GM12865 (cell line): ENCODE results near the gene SSMEM1.
"Not testable (repeated sequence)": the region's sequence is repeated elsewhere in the genome, so short reads cannot be mapped to it uniquely, and the experiment has no call there.

Source experiments
- DNase-seq: peaks from one replicate; pipeline ENCODE4 v3.0.0; 2010; ENCODE audit warnings: low read depth
- H3K4me3 ChIP-seq: 2 replicates; pipeline ENCODE4 v1.5.1; 2011; ENCODE audit warnings: mild to moderate bottlenecking, low read depth, low read length, control low read depth
- CTCF ChIP-seq: IDR thresholded peaks from 2 replicates; pipeline ENCODE4 v1.5.1; 2011; ENCODE audit warnings: low read length, control low read depth, low read depth, inconsistent platforms; ENCODE audit not compliant: insufficient read depth; ENCODE audit errors: missing control alignments

The SSMEM1 gene

DNA sequence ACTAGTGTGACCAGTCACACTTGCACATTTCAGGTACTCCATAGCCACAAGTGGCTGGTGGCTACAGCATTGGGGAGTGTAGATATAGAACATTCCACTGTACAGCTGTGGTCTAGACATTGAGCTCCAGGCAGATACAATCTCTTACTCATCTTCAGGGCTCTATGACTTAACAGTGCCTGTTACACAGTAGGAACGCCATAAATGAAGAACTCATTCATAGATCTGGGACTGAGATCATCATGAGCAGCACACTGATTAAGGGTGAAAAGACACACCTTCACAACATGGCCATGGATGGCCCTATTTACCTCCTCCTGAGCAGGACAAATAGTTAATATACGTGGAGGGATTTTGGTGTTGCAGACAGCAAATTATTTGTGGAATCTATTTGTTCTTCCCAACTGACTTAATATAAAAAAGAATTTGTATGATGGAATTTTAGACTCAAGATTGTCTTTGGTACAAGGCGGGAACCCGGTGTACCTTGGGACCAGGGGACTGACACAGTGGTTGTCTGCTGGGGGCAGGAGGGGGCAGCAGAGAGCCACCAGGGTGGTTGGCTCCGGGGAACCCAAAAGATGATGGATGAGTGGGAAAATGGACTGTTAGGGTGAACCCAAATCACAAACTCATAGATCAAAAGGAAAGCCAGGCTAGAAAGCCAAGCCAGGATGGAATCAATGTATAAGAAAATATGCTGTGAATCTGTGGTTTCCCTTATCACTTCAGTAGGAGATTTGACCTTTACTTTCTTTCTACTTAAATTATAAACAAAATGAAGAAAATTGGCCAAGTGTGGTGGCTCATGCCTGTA, 34.7 kb downstream of the SSMEM1 start:
- peak; percentile 54 for DNase-seq
- no peak overlapping the region for H3K4me3 ChIP-seq
- peak; percentile 90 for TF ChIP-seq CTCF

DNA sequence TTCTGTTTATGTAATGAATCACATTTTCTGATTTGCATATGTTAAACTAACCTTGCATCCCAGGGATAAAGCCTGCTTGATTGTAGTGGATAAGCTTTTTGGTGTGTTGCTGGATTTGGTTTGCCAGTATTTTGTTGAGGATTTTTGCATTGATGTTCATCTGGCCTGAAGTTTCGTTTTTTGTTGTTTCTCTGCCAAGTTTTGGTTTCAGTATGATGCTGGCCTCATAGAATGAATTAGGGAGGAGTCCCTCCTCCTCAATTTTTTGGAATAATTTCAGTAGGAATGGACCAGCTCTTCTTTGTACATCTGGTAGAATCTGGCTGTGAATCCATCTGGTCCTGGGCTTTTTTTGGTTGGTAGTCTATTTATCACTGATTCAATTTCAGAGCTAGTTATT, 35.8 kb downstream of the SSMEM1 start:
- DNase-seq = peak; percentile 29

DNA sequence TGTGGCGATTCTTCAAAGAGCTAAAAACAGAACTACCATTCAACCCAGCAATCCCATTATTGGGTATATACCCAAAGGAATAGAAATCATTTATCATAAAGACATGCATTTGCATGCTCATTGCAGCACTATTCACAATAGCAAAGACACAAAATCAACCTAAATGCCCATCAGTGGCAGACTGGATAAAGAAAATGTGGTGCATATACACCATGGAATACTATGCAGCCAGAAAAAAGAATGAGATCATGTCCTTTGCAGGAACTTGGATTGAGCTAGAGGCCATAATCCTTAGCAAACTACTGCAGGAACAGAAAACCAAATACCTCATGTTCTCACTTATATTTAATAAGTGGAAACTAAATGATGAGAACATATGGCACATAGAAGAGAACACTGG, 38.8 kb downstream of the SSMEM1 start:
- not testable (repeated sequence) for DNase-seq, H3K4me3 ChIP-seq

More for the DNA sequence above, 35.8 kb downstream of the SSMEM1 start:
- H3K4me3 ChIP-seq = not testable (repeated sequence)

GRCh38 chr7:130248842-130249241, 41.2 kb downstream of the SSMEM1 start:
- DNase-seq, H3K4me3 ChIP-seq: not testable (repeated sequence)

- DNase-seq = not testable (repeated sequence)
These were observed 42.0 kb downstream of the SSMEM1 start for GRCh38 chr7:130249626-130250025.

DNA sequence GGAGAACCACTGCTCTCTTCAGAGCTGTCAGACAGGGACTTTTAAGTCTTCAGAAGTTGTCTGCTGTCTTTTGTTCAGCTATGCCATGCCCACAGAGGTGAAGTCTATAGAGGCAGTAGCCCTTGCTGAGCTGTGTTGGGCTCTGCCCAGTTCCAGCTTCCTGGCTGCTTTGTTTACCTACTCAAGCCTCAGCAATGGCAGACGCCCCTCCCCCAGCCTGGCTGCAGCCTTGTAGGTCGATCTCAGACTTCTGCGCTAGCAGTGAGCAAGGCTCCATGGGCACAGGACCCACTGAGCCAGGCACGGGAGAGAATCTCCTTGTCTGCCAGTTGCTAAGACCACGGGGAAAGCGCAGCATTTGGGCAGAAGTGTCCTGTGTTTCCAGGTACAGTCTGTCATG, 46.9 kb downstream of the SSMEM1 start:
- no peak for DNase-seq
- H3K4me3 ChIP-seq = no peak overlapping the region
- no peak for TF ChIP-seq CTCF

More at GRCh38 chr7:130249626-130250025, 42.0 kb downstream of the SSMEM1 start:
- not testable (repeated sequence) for H3K4me3 ChIP-seq

DNA sequence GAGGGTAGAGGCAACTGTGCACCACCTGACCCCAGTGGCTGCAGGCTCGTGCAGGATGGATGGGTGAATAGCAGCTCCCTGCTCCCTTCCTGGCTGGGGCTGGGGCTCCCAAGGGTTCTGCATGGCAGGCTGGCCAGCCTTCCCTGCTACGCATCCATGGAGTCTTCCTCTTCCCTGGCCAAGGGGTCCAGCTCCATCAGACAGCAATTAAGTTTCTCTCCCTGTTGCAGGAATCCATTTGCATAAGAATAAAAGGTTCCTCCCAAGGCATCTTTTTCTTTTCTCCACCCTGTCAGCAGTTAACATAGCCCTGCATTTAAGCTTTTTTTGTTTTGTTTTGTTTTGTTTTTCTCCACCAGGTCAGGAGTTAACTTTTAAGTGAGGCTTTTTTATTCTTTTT, 49.0 kb downstream of the SSMEM1 start:
- DNase-seq = no peak
- H3K4me3 ChIP-seq = no peak overlapping the region
- no peak for TF ChIP-seq CTCF

GRCh38 chr7:130258494-130259078, 50.9 kb downstream of the SSMEM1 start:
- DNase-seq = no peak
- H3K4me3 ChIP-seq = no peak overlapping the region
- TF ChIP-seq CTCF = no peak

DNA sequence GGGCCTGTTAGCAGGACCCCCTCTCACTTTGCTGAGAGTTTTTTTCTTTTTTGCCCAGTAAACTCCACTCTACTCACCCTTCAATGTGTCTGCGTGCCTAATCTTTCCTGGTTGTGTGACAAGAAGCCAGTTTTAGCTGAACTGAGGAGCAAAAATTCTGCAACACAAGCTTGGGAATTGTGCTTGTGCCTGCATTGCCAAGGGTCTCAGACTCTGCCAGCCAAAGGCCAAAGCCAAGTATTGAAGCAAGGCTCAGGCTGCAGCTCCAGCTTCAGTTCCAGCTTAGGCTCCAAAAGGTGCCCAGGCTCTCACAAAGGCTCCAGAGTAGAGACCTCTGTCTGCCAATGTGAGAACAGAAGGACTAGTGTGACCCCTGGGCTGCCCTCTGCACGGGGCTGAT, 54.8 kb downstream of the SSMEM1 start:
- no peak for DNase-seq
- TF ChIP-seq CTCF = no peak
- H3K4me3 ChIP-seq = no peak overlapping the region
